Measurements from ENCODE around the gene AASS.
"Not testable (repeated sequence)": the region's sequence is repeated elsewhere in the genome, so short reads cannot be mapped to it uniquely, and the experiment has no call there.

Gene AASS

GRCh38 chr7:122143751-122144711 lies at the start of gene AASS:
AASS (minus strand) TSS chr7:122144249; CDS start chr7:122133726, 10,523 bp downstream.
- DNase-seq: peak; percentile 60

GRCh38 chr7:122188785-122189184 lies 44.7 kb upstream of the AASS start:
- DNase-seq: no peak

GRCh38 chr7:122183106-122183505 lies 39.1 kb upstream of the AASS start:
- no peak for DNase-seq

GRCh38 chr7:122182081-122182480 lies 38.0 kb upstream of the AASS start:
- DNase-seq: no peak

- not testable (repeated sequence) for DNase-seq
These were observed 28.1 kb upstream of the AASS start for GRCh38 chr7:122172144-122172543.

- no peak for DNase-seq
These were observed 22.7 kb upstream of the AASS start for GRCh38 chr7:122166740-122167139.

GRCh38 chr7:122166275-122166674 lies 22.2 kb upstream of the AASS start:
- DNase-seq: no peak

- DNase-seq: no peak
These were observed 17.6 kb upstream of the AASS start for GRCh38 chr7:122161628-122162027.

GRCh38 chr7:122155566-122155965 lies 11.5 kb upstream of the AASS start:
- DNase-seq: no peak

GRCh38 chr7:122148878-122149277 lies 4.8 kb upstream of the AASS start:
- DNase-seq: no peak

- no peak for DNase-seq
These were observed 4.0 kb upstream of the AASS start for GRCh38 chr7:122148081-122148480.

- no peak for DNase-seq
These were observed 2.0 kb upstream of the AASS start for GRCh38 chr7:122145937-122146645.

GRCh38 chr7:122143376-122143750 lies 686 bp downstream of the AASS start:
- no peak for DNase-seq

GRCh38 chr7:122140918-122141317 lies 3.1 kb downstream of the AASS start:
- no peak for DNase-seq

- no peak for DNase-seq
These were observed 6.6 kb downstream of the AASS start for GRCh38 chr7:122137251-122138077.

GRCh38 chr7:122136639-122137245 lies 7.3 kb downstream of the AASS start:
- DNase-seq: no peak

- no peak for DNase-seq
These were observed 8.0 kb downstream of the AASS start for GRCh38 chr7:122136078-122136477.

- no peak for DNase-seq
These were observed 8.8 kb downstream of the AASS start for GRCh38 chr7:122135275-122135674.

GRCh38 chr7:122134793-122135192 lies 9.3 kb downstream of the AASS start:
- DNase-seq: not testable (repeated sequence)

GRCh38 chr7:122133477-122133876 lies 10.6 kb downstream of the AASS start:
- no peak for DNase-seq

- DNase-seq: no peak
These were observed 11.7 kb downstream of the AASS start for GRCh38 chr7:122132341-122132740.

- no peak for DNase-seq
These were observed 20.3 kb downstream of the AASS start for GRCh38 chr7:122123746-122124145.

- no peak for DNase-seq
These were observed 25.3 kb downstream of the AASS start for GRCh38 chr7:122118757-122119156.

All from activated CD4-positive, alpha-beta T cell treated with anti-CD3 and anti-CD28 coated beads, Interleukin-2, amount 50 U/mL, for 1 hour (primary cell).